ENCODE measurements around the gene CA5B. TPM values are rescaled to one million over a fixed set of nuclear protein-coding genes. Genes with fewer than 3 reads are reported as not detected.

CA5B gene
- total RNA-seq, 1 experiment from 2014 or later, result 8.3 TPM

DNA sequence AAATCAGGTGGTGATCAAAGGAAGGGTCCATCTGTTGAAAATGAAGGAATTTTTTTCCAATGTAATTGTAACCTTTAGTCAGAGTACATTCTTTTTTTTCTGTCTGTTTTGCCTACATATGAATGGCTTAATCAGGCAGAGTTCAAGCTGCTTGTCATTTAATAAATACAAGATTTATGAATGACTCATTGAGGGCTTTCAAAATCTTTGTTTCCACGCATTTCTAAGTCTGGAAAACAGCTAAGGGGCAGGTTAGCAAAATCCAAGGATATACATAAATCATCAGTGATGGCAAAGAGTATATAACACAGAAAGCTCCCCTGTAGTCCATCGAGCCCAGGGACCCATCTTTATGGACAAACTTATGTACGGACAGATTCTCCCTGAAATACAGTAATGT lies 1.8 kb downstream of the CA5B start:
- no peak overlapping the region for H3K18ac ChIP-seq (ENCODE audit: insufficient read length, low read depth, low read length)
- no peak overlapping the region for H2BK15ac ChIP-seq (ENCODE audit: low read depth, low read length)
- H3K14ac ChIP-seq (ENCODE audit: insufficient read depth, low read length), result no peak overlapping the region
- DNase-seq, result no peak
- H3T11ph ChIP-seq (ENCODE audit: low read length), result no peak overlapping the region
- H3K27ac Mint-ChIP-seq, result no peak overlapping the region
- no peaks in the 10 kb centered on the region for H3K9me3 Mint-ChIP-seq
- H2BK120ac ChIP-seq (ENCODE audit: low read depth, low read length, poor library complexity, severe bottlenecking), result no peak overlapping the region
- H3K4me1 Mint-ChIP-seq, result peaks cover 20 to 21% of the 10 kb centered on the region in 2 experiments
- no peak overlapping the region for H3K9ac ChIP-seq (ENCODE audit: extremely low read depth, insufficient read length, low read length)
- no peak overlapping the region for H3K4me3 Mint-ChIP-seq
- no peak overlapping the region for H4K91ac ChIP-seq (ENCODE audit: insufficient read length, low read depth, low read length)
- H4K20me1 ChIP-seq (ENCODE audit: control insufficient read depth, insufficient read depth, insufficient read length), result no peaks in the 10 kb centered on the region
- peaks cover 0 to 6% (median 3%) of the 10 kb centered on the region in 3 experiments; a peak in 2 of 7 replicates for H3K36me3 Mint-ChIP-seq (ENCODE audit: insufficient read depth in 1 of 3, low read depth in 3 of 3)
- no peak overlapping the region for H3K4me2 ChIP-seq (ENCODE audit: insufficient read depth, insufficient read length, low read length)
- no peak overlapping the region for H2BK5ac ChIP-seq (ENCODE audit: insufficient read length, low read length)
- no peak overlapping the region for H4K8ac ChIP-seq (replicated peaks; ENCODE audit: insufficient read length, low read depth, low read length)
- H3K9me3 ChIP-seq (ENCODE audit: control insufficient read depth, low read depth, low read length), result no peaks in the 10 kb centered on the region
- no peak overlapping the region for H3K56ac ChIP-seq (ENCODE audit: insufficient read length, low read depth, low read length)
- no peak overlapping the region for H2BK20ac ChIP-seq (ENCODE audit: low read depth, low read length, poor library complexity, severe bottlenecking)
- H4K5ac ChIP-seq (ENCODE audit: insufficient read length, low read depth, low read length), result no peak overlapping the region
- no CpG with 5 or more reads among the region's 3 CpGs for WGBS (ENCODE audit: extremely low coverage, insufficient read length, low lambda C conversion rate)
- H3K4ac ChIP-seq (ENCODE audit: low read depth, low read length), result no peak overlapping the region
- no peaks in the 10 kb centered on the region for H3K27me3 ChIP-seq (ENCODE audit: insufficient read depth, low read length)
- H3K27me3 Mint-ChIP-seq (ENCODE audit: low read depth), result peaks cover 23% of the 10 kb centered on the region
- H3K27ac ChIP-seq (ENCODE audit: insufficient read length, low read depth, low read length), result no peak overlapping the region
- no peaks in the 10 kb centered on the region for H3K79me1 ChIP-seq (ENCODE audit: insufficient read depth, low read depth, low read length, poor library complexity, severe bottlenecking)
- peaks cover 4% of the 10 kb centered on the region; the same call in 1 of the 2 replicates for H3K4me1 ChIP-seq (ENCODE audit: insufficient read depth, low read length)
- TF ChIP-seq, protein P1, sequence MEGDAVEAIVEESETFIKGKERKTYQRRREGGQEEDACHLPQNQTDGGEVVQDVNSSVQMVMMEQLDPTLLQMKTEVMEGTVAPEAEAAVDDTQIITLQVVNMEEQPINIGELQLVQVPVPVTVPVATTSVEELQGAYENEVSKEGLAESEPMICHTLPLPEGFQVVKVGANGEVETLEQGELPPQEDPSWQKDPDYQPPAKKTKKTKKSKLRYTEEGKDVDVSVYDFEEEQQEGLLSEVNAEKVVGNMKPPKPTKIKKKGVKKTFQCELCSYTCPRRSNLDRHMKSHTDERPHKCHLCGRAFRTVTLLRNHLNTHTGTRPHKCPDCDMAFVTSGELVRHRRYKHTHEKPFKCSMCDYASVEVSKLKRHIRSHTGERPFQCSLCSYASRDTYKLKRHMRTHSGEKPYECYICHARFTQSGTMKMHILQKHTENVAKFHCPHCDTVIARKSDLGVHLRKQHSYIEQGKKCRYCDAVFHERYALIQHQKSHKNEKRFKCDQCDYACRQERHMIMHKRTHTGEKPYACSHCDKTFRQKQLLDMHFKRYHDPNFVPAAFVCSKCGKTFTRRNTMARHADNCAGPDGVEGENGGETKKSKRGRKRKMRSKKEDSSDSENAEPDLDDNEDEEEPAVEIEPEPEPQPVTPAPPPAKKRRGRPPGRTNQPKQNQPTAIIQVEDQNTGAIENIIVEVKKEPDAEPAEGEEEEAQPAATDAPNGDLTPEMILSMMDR (conservative IDR thresholded peaks at IDR 0.05), result no peak
- peaks cover 10% of the 10 kb centered on the region for H3K23me2 ChIP-seq (ENCODE audit: insufficient read length, low read depth, low read length, poor library complexity, severe bottlenecking)
- no peaks in the 10 kb centered on the region for H3K79me2 ChIP-seq (ENCODE audit: insufficient read depth, low read length)
- no peak overlapping the region for H2AK5ac ChIP-seq (ENCODE audit: insufficient read length, low read length)
- H3K23ac ChIP-seq (ENCODE audit: insufficient read length, low read depth, low read length), result no peak overlapping the region
- H2AFZ ChIP-seq (ENCODE audit: low read length), result no peak overlapping the region
- no peak overlapping the region for H2BK12ac ChIP-seq (ENCODE audit: insufficient read length, low read depth, low read length)

All from H9 (cell line).